Neural cell (in vitro differentiated cells): ENCODE data around the gene HBG1. TPM values are rescaled to one million over a fixed set of nuclear protein-coding genes. Genes with fewer than 3 reads are reported as not detected.

Experiments used
- H2AFZ ChIP-seq: fragments of 200-600, 300-800 bp; sonication (generic), shearing (Covaris generic); 2 replicates; pipeline ENCODE4 v1.6.0; 2014; ENCODE audit warnings: low read depth, mild to moderate bottlenecking, antibody characterized with exemption, low read length, moderate library complexity
- H3F3A ChIP-seq: fragments of 200-600 bp; shearing (Covaris generic); 2 replicates; pipeline ENCODE4 v1.6.1; 2016; ENCODE audit warnings: mild to moderate bottlenecking, moderate library complexity, mixed read lengths, antibody characterized with exemption, low read length; ENCODE audit not compliant: insufficient read depth, poor library complexity, severe bottlenecking
- H3K27ac ChIP-seq: fragments of 200-600, 300-800 bp; sonication (generic), shearing (Covaris generic); 2 replicates; pipeline ENCODE4 v1.5.1; 2014; ENCODE audit warnings: mild to moderate bottlenecking, low read length, moderate library complexity
- H3K27me3 ChIP-seq: fragments of 300-800, 200-600 bp; sonication (generic), shearing (Covaris generic); 2 replicates; pipeline ENCODE4 v1.6.0; 2014; ENCODE audit warnings: mild to moderate bottlenecking, low read depth, low read length, moderate library complexity; ENCODE audit not compliant: insufficient read depth
- H3K36me3 ChIP-seq: fragments of 300-800, 200-600 bp; sonication (generic), shearing (Covaris generic); 2 replicates; pipeline ENCODE4 v1.5.1; 2014; ENCODE audit warnings: mild to moderate bottlenecking, antibody characterized with exemption, low read length, moderate library complexity; ENCODE audit not compliant: insufficient read depth
- H3K4me2 ChIP-seq: fragments of 300-800, 200-600 bp; sonication (generic), shearing (Covaris generic); 2 replicates; pipeline ENCODE4 v1.6.0; 2014; ENCODE audit warnings: mild to moderate bottlenecking, low read length
- H3K4me3 ChIP-seq: fragments of 300-800, 200-600 bp; sonication (generic), shearing (Covaris generic); 2 replicates; pipeline ENCODE4 v1.5.1; 2014; ENCODE audit warnings: mild to moderate bottlenecking, low read length, moderate library complexity
- H3K79me2 ChIP-seq: fragments of 200-600 bp; shearing (Covaris generic); replicated peaks from 2 replicates; pipeline ENCODE4 v1.6.0; 2014; ENCODE audit warnings: mild to moderate bottlenecking, low read length, moderate library complexity; ENCODE audit not compliant: insufficient read depth
- H3K9ac ChIP-seq: fragments of 300-800, 200-600 bp; sonication (generic), shearing (Covaris generic); 2 replicates; pipeline ENCODE4 v1.6.1; 2016; ENCODE audit warnings: mild to moderate bottlenecking, low read length, mixed read lengths
- H3K9me2 ChIP-seq: fragments of 200-600 bp; shearing (Covaris generic); 2 replicates; pipeline ENCODE4 v1.6.1; 2016; ENCODE audit warnings: mild to moderate bottlenecking, low read length, mixed read lengths; ENCODE audit not compliant: insufficient read depth
- H3K9me3 ChIP-seq: fragments of 200-600, 300-800 bp; sonication (generic), shearing (Covaris generic); 2 replicates; pipeline ENCODE4 v1.6.1; 2016; ENCODE audit warnings: mild to moderate bottlenecking, mixed run types, low read length, moderate library complexity, mixed read lengths
- H4K20me1 ChIP-seq: fragments of 200-600 bp; shearing (Covaris generic); 2 replicates; pipeline ENCODE4 v1.6.1; 2016; ENCODE audit warnings: mild to moderate bottlenecking, mixed run types; ENCODE audit not compliant: insufficient read depth
- CTCF ChIP-seq: fragments of 450-650 bp; IDR thresholded peaks from 2 replicates; pipeline ENCODE4 v1.5.1; 2014; ENCODE audit warnings: antibody characterized with exemption, mild to moderate bottlenecking, moderate library complexity; ENCODE audit not compliant: poor library complexity, severe bottlenecking
- EP300 ChIP-seq: fragments of 450-650 bp; conservative IDR thresholded peaks from 2 replicates; pipeline ENCODE4 v1.6.1; 2014; ENCODE audit warnings: antibody characterized with exemption, mild to moderate bottlenecking, moderate library complexity; ENCODE audit not compliant: poor library complexity, severe bottlenecking
- EZH2 ChIP-seq: fragments of 200-600, 300-800 bp; shearing (Covaris generic), sonication (generic); IDR thresholded peaks from 2 replicates; pipeline ENCODE4 v1.6.1; 2014; ENCODE audit warnings: antibody characterized with exemption, low read length, borderline replicate concordance, mild to moderate bottlenecking; ENCODE audit not compliant: insufficient read depth, poor library complexity, severe bottlenecking
- MXI1 ChIP-seq: fragments of 450-650 bp; conservative IDR thresholded peaks from 2 replicates; pipeline ENCODE4 v1.6.1; 2014; ENCODE audit warnings: antibody characterized with exemption, mild to moderate bottlenecking; ENCODE audit not compliant: poor library complexity, severe bottlenecking
- POLR2AphosphoS5 ChIP-seq: IDR thresholded peaks from 2 replicates; pipeline ENCODE4 v1.6.1; 2012
- RAD21 ChIP-seq: fragments of 450-650 bp; conservative IDR thresholded peaks from 2 replicates; pipeline ENCODE4 v1.6.1; 2014; ENCODE audit warnings: antibody characterized with exemption, mild to moderate bottlenecking, moderate library complexity
- REST ChIP-seq: IDR thresholded peaks from 2 replicates; pipeline ENCODE4 v1.6.1; 2012; ENCODE audit warnings: borderline replicate concordance
- SMC3 ChIP-seq: fragments of 450-650 bp; conservative IDR thresholded peaks from 2 replicates; pipeline ENCODE4 v1.6.1; 2014; ENCODE audit warnings: antibody characterized with exemption, mild to moderate bottlenecking, moderate library complexity; ENCODE audit not compliant: poor library complexity
- TAF1 ChIP-seq: IDR thresholded peaks from 2 replicates; pipeline ENCODE4 v1.6.1; 2012; ENCODE audit warnings: low read depth
- polyA plus RNA-seq: library from polyadenylated mRNA; depleted of rRNA; stranded (reverse); fragments of >200 nt; gene quantifications from 2 replicates; pipeline ENCODE4 v1.2.3, GENCODE V29; 2014

Gene HBG1
- polyA plus RNA-seq, 1 donor from 2014 or later: not detected

- TF ChIP-seq EP300 (no peak), TAF1 (no peak), RAD21 (no peak), EZH2 (no peak), MXI1 (no peak), POLR2AphosphoS5 (no peak), SMC3 (no peak), REST (no peak), CTCF (no peak)
- no peak overlapping the region for H2AFZ ChIP-seq
- H3K4me2 ChIP-seq: no peak overlapping the region
- H3K9me2 ChIP-seq: no peaks in the 10 kb centered on the region
- no peaks in the 10 kb centered on the region for H3K36me3 ChIP-seq
- no peak overlapping the region for H3K27ac ChIP-seq
- no peaks in the 10 kb centered on the region for H4K20me1 ChIP-seq
- no peaks in the 10 kb centered on the region for H3K27me3 ChIP-seq
- H3K9me3 ChIP-seq: no peaks in the 10 kb centered on the region
- H3F3A ChIP-seq: no peaks in the 10 kb centered on the region
- no peak overlapping the region for H3K4me3 ChIP-seq
- no peaks in the 10 kb centered on the region for H3K79me2 ChIP-seq
- no peak overlapping the region for H3K9ac ChIP-seq
Measured at GRCh38 chr11:5288108-5288905, 38.6 kb upstream of the HBG1 start.

- Histone ChIP-seq H3K36me3 (no peaks in the 10 kb centered on the region), H3K27ac (no peak overlapping the region), H4K20me1 (no peaks in the 10 kb centered on the region), H3K79me2 (no peaks in the 10 kb centered on the region), H3K4me3 (no peak overlapping the region), H3K9me3 (no peaks in the 10 kb centered on the region), H3F3A (no peaks in the 10 kb centered on the region), H3K4me2 (no peak overlapping the region), H3K9ac (no peak overlapping the region), H3K9me2 (no peaks in the 10 kb centered on the region), H3K27me3 (no peaks in the 10 kb centered on the region), H2AFZ (no peak overlapping the region)
- TF ChIP-seq EZH2: no peak
- TF ChIP-seq REST: no peak
- no peak for TF ChIP-seq RAD21
Measured at GRCh38 chr11:5286901-5287300, 37.2 kb upstream of the HBG1 start.
